ENCODE measurements around the gene SPRING1. TPM values are rescaled to one million over a fixed set of nuclear protein-coding genes. Genes with fewer than 3 reads are reported as not detected.

SPRING1 gene
- total and polyA plus RNA-seq, 5 donors, result 7.5 to 16.0 (median 9.7) TPM

DNA sequence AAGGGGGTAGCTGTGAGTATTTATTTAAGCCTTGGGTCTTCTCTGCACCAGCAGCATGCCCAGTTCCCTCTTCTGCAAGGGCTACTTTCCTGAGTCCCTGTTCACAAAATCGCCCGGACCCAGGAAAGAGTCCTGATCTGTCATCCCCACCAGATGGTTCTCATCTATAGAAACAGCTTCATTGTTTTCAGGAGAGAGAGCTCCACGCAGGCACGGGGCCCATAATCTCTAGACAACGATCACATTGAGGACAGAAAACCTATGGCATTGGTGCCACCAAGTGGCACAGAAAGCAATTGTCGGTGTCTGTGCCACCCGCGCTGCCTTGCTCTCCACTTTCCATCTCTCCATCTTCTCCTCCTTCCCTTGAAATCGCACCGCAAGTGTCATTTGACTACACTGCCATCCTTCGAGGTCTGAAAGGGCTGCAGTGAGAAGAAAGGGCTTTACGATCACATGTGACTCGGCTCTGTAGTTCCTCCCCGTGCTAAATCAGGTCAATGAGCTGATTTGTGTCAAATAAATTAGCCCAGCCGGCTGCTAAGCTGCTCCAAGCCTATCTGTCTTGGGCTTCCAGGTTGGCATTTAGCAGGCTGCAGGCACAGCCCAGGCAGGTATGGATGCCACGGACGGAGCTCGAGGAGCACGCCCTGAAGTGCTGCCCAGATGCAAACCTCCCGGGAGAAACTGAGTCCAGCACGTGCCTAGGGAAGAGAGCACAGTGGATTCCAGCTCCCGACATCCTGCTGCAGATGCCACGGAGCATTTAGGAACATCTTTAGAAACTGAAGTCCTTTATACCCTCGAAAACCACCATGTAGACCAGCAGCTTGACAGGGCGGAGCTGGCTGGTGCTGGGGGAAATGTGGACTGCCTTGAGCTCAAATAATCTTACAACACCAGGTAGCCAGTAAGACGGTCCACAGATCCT lies 28.8 kb downstream of the SPRING1 start:
- no peak overlapping the region for H3K4me3 ChIP-seq (ENCODE audit: low read length)
- H3K27ac ChIP-seq (ENCODE audit: low read length), result no peak overlapping the region
- 24% methylated on average over 26 of the region's 26 CpGs for WGBS
- H3K9me3 ChIP-seq (ENCODE audit: control insufficient read depth, low read length), result no peaks in the 10 kb centered on the region
- peaks cover 3% of the 10 kb centered on the region for H3K4me1 ChIP-seq (ENCODE audit: control insufficient read depth, insufficient read depth, low read length)
- intact Hi-C loops (cut with DNase I), result loop anchor here in 3 of 4 donors (10.0 kb wide), 3 partner anchors 176 to 714 kb away; partner anchors contain the start of gene HRK (in 2 of the 3)
- DNase-seq (peak; percentile 38 to 71 (median 69)), ATAC-seq (peak; percentile 75 to 82)
- H3K27me3 ChIP-seq (ENCODE audit: control insufficient read depth, insufficient read depth), result no peaks in the 10 kb centered on the region

DNA sequence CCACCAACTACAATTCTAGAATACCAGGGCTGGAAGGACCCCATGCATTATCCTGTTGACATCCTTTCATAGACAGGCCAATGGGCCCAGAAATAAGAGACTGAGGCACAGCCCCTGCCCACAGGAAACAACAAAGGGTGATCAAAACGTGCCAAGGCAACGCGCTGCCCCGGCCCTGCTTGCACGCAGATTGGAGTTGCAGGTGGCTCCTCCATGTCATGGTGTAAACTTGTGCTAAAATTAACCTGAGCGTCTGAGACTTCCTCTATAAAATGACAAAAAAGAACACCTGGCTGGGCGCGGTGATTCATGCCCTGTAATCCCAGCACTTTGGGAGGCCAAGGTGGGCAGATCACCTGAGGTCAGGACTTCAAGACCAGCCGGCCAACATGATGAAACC lies 30.1 kb downstream of the SPRING1 start:
- Histone ChIP-seq H3K27me3 (ENCODE audit: control insufficient read depth, insufficient read depth) (no peaks in the 10 kb centered on the region), H3K4me3 (ENCODE audit: low read length) (no peak overlapping the region), H3K4me1 (ENCODE audit: control insufficient read depth, insufficient read depth, low read length) (peaks cover 3% of the 10 kb centered on the region), H3K27ac (ENCODE audit: low read length) (no peak overlapping the region), H3K9me3 (ENCODE audit: control insufficient read depth, low read length) (no peaks in the 10 kb centered on the region)
- WGBS, result 90% methylated on average over 9 of the region's 9 CpGs
- DNase-seq, result no peak
- intact Hi-C loops (cut with DNase I), result loop anchor here in 3 of 4 donors (10.0 kb wide), 3 partner anchors 177 to 713 kb away; partner anchors contain the start of gene HRK (in 2 of the 3)
- ATAC-seq, result no peak

DNA sequence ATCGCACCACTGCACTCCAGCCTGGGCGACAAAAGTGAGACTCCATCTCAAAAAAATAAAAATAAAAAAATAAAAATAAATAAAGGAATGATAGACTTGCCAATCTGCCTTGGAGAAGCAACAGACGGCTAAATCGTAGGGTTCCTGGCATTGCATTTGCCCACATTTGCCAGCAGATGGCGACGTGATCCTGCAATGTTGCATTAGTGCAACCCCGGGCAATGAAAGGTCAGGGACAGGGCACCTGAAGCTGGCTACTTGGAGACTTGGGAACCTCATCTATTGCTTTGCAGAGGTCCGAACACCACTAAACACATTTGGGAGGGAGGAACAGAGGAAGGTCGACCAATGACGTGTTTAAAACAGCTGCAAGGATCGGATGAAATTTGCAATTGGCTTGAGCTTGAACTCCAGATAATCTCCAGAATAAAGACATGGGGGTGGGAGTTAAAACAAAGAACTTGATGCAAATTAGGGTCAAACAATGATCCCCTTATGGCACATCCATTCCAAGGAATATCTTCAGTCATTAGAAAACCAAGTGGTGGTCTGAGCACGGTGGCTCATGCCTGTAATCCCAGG lies 34.6 kb downstream of the SPRING1 start:
- Histone ChIP-seq H3K27ac (ENCODE audit: low read length) (no peak overlapping the region), H3K4me3 (ENCODE audit: low read length) (no peak overlapping the region), H3K9me3 (ENCODE audit: control insufficient read depth, low read length) (no peaks in the 10 kb centered on the region), H3K27me3 (ENCODE audit: control insufficient read depth, insufficient read depth) (no peaks in the 10 kb centered on the region), H3K4me1 (ENCODE audit: control insufficient read depth, insufficient read depth, low read length) (no peaks in the 10 kb centered on the region)
- DNase-seq, result peak; percentile 58 to 84 (median 83)
- intact Hi-C loops (cut with DNase I), result loop anchor here in 3 of 4 donors (5.0 to 10.0 kb wide), 4 partner anchors 179 to 709 kb away; partner anchors contain the start of gene HRK (in 3 of the 3)
- 22% methylated on average over 12 of the region's 12 CpGs for whole genome bisulfite sequencing
- peak; percentile 72 to 82 for ATAC-seq

DNA sequence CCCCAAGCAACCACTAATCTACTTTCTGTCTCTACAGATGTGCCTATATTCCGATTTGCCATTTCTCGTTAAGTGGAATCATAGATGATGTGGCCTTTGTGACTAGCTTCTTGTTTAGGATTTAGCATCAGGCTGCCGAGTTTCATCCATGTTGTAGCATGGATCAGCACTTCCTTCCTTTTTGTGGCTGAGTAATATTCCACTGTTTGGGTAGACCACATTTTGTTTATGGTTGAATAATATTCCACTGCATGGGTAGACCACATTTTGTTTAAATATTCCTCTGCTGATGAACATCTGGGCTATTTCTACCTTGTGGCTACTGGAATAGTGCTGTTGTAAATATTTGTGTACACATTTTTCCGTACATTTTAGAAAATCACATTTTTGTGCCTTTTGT lies 36.4 kb downstream of the SPRING1 start:
- Histone ChIP-seq H3K27me3 (ENCODE audit: control insufficient read depth, insufficient read depth) (no peaks in the 10 kb centered on the region), H3K9me3 (ENCODE audit: control insufficient read depth, low read length) (no peaks in the 10 kb centered on the region), H3K4me1 (ENCODE audit: control insufficient read depth, insufficient read depth, low read length) (peaks cover 3% of the 10 kb centered on the region), H3K27ac (ENCODE audit: low read length) (no peak overlapping the region), H3K4me3 (ENCODE audit: low read length) (no peak overlapping the region)
- DNase-seq (no peak), ATAC-seq (no peak)
- WGBS, result 95% methylated on average over 4 of the region's 4 CpGs
- intact Hi-C loops (cut with DNase I), result loop anchor here in 3 of 4 donors (5.0 to 10.0 kb wide), 4 partner anchors 181 to 707 kb away; partner anchors contain the start of gene HRK (in 3 of the 3)

DNA sequence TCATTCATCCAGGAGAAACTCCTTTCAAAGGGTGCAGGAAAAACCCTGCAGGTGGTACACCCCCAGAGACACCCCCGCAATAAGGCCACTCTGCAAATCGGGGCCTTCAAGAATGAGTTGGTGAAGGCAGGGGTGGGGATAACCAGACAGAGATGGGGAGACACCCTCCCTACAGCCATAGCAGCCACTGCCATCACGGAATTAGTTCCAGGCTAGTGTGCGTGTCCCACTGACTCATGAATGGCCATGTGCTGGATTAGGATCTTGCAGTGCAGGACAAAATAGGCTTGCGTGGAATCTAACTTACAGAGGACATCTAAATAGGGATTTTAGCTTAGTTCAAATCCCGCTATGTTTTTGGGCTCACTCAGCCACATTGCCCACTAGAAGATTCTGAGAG lies 37.8 kb downstream of the SPRING1 start:
- Histone ChIP-seq H3K27ac (ENCODE audit: low read length) (no peak overlapping the region), H3K27me3 (ENCODE audit: control insufficient read depth, insufficient read depth) (no peaks in the 10 kb centered on the region), H3K4me3 (ENCODE audit: low read length) (no peak overlapping the region), H3K4me1 (ENCODE audit: control insufficient read depth, insufficient read depth, low read length) (peaks cover 3% of the 10 kb centered on the region), H3K9me3 (ENCODE audit: control insufficient read depth, low read length) (no peaks in the 10 kb centered on the region)
- 92% methylated on average over 6 of the region's 6 CpGs for WGBS
- intact Hi-C loops (cut with DNase I), result loop anchor here in 3 of 4 donors (5.0 to 10.0 kb wide), 4 partner anchors 182 to 705 kb away; partner anchors contain the start of gene HRK (in 3 of the 3)
- no peak for DNase-seq
- ATAC-seq, result no peak

DNA sequence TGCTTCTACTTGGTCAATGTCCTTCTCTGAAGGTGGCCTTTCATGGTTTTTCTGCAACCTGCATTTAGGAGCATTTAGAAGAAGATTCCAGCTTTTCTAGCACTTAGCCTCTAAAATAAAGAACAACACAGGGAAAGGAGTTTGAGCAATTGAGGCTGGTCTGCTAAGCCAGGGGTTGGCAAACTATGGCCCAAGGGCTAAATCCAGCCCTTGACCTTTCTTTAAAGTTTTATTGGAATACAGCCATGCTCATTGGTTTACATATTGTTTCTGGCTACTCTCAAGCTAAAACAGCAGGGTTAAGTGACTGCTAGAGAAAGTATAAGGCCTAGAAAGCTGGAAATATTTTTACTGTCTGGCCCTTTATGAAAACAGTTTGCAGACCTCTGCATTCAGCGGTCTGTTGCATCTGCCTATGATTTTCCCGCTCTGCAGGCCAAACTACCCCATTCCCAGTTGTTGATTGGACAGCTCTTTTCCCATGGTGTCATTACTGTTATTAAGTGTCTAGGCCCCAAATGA lies 39.3 kb downstream of the SPRING1 start:
- intact Hi-C loops (cut with DNase I), result no loop called here
- DNase-seq (no peak), ATAC-seq (no peak)
- H3K27me3 ChIP-seq (ENCODE audit: control insufficient read depth, insufficient read depth), result no peaks in the 10 kb centered on the region
- WGBS, result 77% methylated on average over 2 of the region's 2 CpGs
- H3K27ac ChIP-seq (ENCODE audit: low read length), result no peak overlapping the region
- H3K4me1 ChIP-seq (ENCODE audit: control insufficient read depth, insufficient read depth, low read length), result peaks cover 3% of the 10 kb centered on the region
- no peak overlapping the region for H3K4me3 ChIP-seq (ENCODE audit: low read length)
- no peaks in the 10 kb centered on the region for H3K9me3 ChIP-seq (ENCODE audit: control insufficient read depth, low read length)

DNA sequence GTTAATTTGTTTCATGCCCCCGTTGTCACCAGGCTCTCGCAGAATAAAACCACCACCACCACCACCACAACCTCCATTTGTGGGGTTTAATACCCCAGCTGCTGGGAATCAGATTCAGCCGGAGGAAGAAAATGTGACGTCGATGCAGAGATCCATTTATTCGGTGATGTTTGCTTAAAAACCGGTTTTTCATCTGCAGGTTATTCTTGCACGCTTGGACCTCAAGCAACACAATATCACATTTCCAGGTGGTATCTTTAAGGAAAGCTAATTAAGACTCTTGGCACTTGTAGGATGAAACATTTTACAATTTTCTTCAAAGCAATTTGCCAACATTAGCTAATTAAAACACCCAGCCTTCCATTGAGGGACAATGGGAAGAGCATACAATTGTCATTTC lies 39.8 kb downstream of the SPRING1 start:
- DNase-seq (no peak), ATAC-seq (no peak)
- no peaks in the 10 kb centered on the region for H3K9me3 ChIP-seq (ENCODE audit: control insufficient read depth, low read length)
- intact Hi-C loops (cut with DNase I), result no loop called here
- peaks cover 3% of the 10 kb centered on the region for H3K4me1 ChIP-seq (ENCODE audit: control insufficient read depth, insufficient read depth, low read length)
- no peak overlapping the region for H3K4me3 ChIP-seq (ENCODE audit: low read length)
- no peaks in the 10 kb centered on the region for H3K27me3 ChIP-seq (ENCODE audit: control insufficient read depth, insufficient read depth)
- WGBS, result 79% methylated on average over 8 of the region's 8 CpGs
- H3K27ac ChIP-seq (ENCODE audit: low read length), result no peak overlapping the region

DNA sequence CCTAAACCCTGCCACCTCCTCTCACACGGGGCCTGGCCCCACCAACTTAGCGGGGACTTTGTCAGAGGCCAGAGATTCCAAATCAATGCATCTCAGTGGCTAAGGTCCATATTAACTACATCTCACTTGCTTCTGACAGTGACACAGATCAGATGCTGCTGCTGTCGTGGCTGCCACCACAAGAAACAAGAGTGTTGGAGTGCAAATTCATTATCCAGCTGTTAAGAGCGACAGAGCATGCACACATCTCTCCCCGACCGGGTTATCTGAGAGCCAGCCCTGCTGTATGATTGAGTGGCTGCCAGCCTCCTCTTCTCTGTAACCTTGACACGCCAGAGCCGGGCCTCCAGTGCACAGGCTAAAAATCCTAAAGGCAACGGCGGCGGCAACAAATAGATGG lies 40.2 kb downstream of the SPRING1 start:
- no peaks in the 10 kb centered on the region for H3K9me3 ChIP-seq (ENCODE audit: control insufficient read depth, low read length)
- ATAC-seq (peak; percentile 44 to 46), DNase-seq (peak in 1 of 3 donors; percentile 58)
- no peak overlapping the region for H3K27ac ChIP-seq (ENCODE audit: low read length)
- intact Hi-C loops (cut with DNase I), result no loop called here
- 51% methylated on average over 11 of the region's 11 CpGs for WGBS
- no peaks in the 10 kb centered on the region for H3K27me3 ChIP-seq (ENCODE audit: control insufficient read depth, insufficient read depth)
- H3K4me3 ChIP-seq (ENCODE audit: low read length), result no peak overlapping the region
- peaks cover 3% of the 10 kb centered on the region for H3K4me1 ChIP-seq (ENCODE audit: control insufficient read depth, insufficient read depth, low read length)

DNA sequence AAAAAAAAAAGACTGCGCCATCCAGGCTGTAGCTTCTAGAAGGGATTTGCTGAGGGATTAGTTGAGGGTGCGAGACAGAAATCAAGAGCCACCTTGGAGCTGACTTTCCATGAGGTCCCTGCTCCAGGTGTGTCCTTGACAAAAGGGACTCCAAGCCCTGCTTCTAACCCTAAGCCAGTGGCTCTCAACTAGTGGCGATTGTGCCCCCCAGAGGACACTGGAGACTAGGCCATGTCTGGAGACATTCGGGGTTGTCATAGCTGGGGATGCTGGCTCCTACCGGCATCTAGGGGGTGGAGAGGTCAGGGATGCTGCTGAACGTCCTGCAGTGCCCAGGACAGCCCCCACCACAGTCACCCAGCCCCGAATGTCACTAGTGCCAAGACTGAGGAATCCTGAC lies 40.6 kb downstream of the SPRING1 start:
- ATAC-seq (peak; percentile 23 to 41), DNase-seq (peak in 1 of 3 donors; percentile 67)
- no peaks in the 10 kb centered on the region for H3K27me3 ChIP-seq (ENCODE audit: control insufficient read depth, insufficient read depth)
- peaks cover 3% of the 10 kb centered on the region for H3K4me1 ChIP-seq (ENCODE audit: control insufficient read depth, insufficient read depth, low read length)
- WGBS, result 52% methylated on average over 7 of the region's 7 CpGs
- intact Hi-C loops (cut with DNase I), result no loop called here
- no peak overlapping the region for H3K27ac ChIP-seq (ENCODE audit: low read length)
- no peaks in the 10 kb centered on the region for H3K9me3 ChIP-seq (ENCODE audit: control insufficient read depth, low read length)
- H3K4me3 ChIP-seq (ENCODE audit: low read length), result no peak overlapping the region

DNA sequence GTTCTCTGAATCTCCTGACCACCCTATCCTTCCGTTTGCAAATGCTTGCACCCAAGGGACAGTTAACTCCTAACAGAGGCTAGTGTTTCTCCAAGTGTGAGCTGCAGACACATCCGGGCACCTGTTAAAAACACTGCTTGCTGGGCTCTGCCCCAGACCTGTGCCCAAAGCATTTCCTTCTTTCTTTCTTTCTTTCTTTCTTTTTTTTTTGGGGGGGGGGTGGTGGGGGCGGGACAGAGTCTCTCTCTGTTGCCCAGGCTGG lies 42.5 kb downstream of the SPRING1 start:
- no peaks in the 10 kb centered on the region for H3K27me3 ChIP-seq (ENCODE audit: control insufficient read depth, insufficient read depth)
- H3K9me3 ChIP-seq (ENCODE audit: control insufficient read depth, low read length), result no peaks in the 10 kb centered on the region
- intact Hi-C loops (cut with DNase I), result no loop called here
- WGBS, result 42% methylated on average over 3 of the region's 3 CpGs
- peaks cover 3% of the 10 kb centered on the region for H3K4me1 ChIP-seq (ENCODE audit: control insufficient read depth, insufficient read depth, low read length)
- no peak overlapping the region for H3K27ac ChIP-seq (ENCODE audit: low read length)
- ATAC-seq (no peak), DNase-seq (no peak)
- no peak overlapping the region for H3K4me3 ChIP-seq (ENCODE audit: low read length)

Measured in right cardiac atrium (tissue), 5 donors.